HG03520 (cell line): Measurements from ENCODE around the gene USP6NL.
"Not testable (repeated sequence)": the region's sequence is repeated elsewhere in the genome, so short reads cannot be mapped to it uniquely, and the experiment has no call there.

Experiments
- ATAC-seq: cut with Tn5 transposase; IDR thresholded peaks from one replicate; pipeline ENCODE4 v1.9.1; 2021; ENCODE audit warnings: mild to moderate bottlenecking, moderate library complexity; ENCODE audit not compliant: unreplicated experiment

The USP6NL gene

DNA sequence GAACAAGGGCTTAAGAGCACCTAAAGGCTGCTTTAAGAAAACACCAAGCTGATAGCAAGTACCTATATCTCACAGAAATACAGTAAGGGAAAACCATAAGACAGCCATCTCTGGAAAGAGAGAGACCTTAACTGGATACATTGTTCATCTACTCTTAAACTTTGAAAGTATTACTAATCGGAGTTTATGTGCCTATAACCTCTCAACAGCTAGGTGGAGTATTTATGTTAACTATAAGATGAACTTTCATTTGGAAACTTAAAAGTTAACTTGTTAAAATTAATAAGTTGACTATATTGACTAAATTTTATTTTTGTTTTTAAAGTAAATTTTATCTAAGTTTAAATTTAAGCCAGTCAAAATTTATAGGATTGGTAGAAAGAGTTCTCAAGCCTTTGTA is 90.6 kb downstream of the USP6NL start:
- ATAC-seq: no peak

GRCh38 chr10:11517150-11517549 is 94.3 kb downstream of the USP6NL start:
- ATAC-seq: peak; percentile 64

DNA sequence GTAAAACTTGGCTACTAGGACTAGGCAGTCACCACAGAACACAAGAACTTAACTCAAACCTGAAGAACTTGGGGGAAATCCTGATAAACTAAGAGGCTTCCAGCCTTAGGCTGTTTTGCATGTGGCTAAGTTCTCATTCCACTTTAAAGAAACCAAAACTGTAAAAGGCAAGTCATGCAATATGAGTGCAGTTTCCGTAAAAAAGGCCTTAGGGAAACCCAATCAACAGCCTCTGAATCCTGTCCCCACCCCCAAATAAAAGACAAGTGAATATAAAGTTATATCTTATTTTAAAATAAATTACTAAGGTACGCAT is 95.1 kb downstream of the USP6NL start:
- ATAC-seq: no peak

- ATAC-seq: no peak
Observed at GRCh38 chr10:11515596-11516430, 95.6 kb downstream of the USP6NL start.

- ATAC-seq: no peak
Observed at GRCh38 chr10:11513727-11514126, 97.7 kb downstream of the USP6NL start.

DNA sequence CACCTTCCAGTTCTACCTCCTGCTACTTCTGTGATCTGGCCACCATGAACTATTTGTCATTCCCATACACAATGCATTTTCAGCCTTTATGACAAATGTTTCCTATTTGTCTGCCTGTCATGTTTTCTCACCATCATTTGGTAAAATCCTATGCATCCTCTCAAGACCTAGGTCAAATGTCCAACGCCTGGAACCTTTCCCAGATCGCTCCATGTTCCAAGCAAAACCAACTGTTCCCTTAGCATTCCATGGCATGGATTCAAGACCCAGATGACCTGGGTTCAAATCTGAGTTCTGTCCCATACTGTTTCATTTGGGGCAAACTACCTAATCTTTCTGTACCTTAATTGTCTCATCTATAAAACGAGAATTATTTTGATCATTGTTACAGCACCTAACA is 98.9 kb downstream of the USP6NL start:
- no peak for ATAC-seq

DNA sequence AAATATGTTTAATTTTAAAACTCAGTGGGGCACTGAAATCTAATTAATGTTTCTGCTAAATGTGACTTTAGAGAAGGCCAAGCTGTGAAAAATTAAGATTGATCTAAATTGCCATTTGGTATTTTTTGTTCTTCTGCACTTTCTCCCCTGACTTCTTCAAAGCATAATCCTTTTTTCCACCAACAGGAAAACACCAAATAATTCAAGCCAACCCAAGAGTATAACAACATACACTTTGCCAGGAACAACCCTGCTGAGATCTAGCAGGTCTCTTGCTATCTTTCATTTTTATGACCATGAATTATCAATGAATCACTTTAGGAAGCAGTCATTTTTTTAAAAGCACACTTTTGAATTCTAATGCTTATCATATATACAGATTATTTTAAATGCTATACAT is 100.1 kb downstream of the USP6NL start:
- ATAC-seq: no peak

DNA sequence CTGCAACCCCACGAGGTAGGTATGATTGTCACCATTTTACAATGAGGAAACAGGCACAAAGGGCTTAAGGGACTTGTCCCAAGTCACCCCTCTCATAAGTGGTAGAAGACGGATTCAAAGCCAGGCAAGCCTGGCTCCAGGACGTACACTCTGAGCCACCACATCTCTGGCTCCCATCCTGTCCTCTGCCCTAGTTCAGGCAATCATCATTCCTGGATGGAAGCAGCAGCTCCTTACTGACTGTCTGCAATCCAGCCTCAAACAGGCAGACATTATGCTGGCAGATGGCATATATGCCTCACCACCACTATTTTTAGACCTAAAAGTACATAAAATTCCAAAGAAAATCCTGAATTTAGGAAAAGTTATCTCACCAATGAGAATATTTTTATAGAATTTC is 100.7 kb downstream of the USP6NL start:
- no peak for ATAC-seq

GRCh38 chr10:11510281-11510680 is 101.2 kb downstream of the USP6NL start:
- ATAC-seq: no peak

DNA sequence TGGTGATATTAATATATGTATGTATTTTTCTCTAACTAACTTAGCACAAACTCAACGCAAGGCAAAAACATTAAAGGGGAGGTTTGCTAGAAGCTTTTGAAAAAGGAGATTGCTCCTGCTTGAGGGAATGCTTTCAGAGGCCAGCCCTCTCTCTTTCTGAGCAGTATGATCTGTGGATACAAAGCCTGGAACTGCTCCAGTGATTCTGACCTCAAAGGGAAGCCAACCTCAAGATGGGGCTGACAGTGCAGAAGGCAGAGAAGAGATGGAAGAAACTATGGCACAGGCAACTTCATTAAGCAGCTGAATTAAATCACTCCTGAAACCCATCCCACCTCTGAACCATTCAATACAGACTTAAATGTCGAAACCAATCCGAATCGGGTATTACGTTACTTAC is 102.4 kb downstream of the USP6NL start:
- ATAC-seq: no peak

GRCh38 chr10:11506247-11506789 is 105.1 kb downstream of the USP6NL start:
- ATAC-seq: no peak

DNA sequence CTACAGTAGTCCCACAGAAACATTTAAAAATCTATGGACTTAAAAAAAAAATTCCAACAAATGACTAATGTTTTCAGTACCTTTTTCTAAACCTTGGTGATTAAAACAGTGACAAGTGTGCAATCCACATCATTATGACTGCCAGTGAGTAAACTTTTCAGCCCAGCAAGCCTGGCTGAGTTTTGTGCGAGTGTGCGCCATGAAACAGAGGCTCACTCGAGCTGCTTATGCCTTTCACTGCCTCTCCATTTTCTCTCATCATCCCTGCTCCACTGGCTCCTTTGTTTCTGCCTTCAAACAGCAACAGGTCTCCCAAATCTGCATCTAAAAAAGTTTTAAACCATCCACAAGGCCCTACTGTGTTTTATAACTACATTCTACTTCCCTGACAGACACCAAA is 105.8 kb downstream of the USP6NL start:
- ATAC-seq: no peak

DNA sequence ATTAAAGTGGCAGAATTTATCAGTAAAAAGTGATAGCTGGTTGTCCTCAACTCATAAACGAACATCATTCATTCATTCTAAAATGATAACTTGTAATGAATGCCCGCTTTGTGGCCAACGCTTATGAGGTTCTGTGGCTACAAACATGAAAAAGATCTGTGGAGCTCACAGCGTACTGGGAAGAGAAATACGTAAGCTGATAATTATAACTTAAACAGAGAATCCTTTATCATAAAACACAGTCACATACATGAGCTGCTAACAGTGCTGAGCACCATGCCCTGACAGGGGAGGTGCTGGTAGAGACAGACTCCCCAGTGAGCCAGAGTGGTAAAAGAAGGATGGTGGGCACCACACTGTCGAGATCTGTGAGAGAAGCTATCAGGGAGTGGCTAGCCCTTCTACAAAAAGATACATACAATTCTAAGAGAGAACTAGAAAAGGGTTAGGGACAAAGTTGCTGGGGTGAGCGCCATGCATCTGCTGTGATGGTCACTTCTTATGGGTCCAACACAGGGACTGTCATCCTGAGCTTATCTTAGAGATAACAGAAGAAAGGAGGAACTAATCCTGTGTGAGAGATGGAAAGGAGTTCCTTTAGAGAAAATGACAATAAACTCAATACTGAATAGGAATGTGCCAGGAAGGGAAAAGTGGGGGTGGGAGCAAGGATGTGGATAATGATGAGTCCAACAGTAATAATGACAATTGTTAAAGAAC is 106.7 kb downstream of the USP6NL start:
- ATAC-seq: no peak

GRCh38 chr10:11501600-11501999 is 109.8 kb downstream of the USP6NL start:
- ATAC-seq: no peak

DNA sequence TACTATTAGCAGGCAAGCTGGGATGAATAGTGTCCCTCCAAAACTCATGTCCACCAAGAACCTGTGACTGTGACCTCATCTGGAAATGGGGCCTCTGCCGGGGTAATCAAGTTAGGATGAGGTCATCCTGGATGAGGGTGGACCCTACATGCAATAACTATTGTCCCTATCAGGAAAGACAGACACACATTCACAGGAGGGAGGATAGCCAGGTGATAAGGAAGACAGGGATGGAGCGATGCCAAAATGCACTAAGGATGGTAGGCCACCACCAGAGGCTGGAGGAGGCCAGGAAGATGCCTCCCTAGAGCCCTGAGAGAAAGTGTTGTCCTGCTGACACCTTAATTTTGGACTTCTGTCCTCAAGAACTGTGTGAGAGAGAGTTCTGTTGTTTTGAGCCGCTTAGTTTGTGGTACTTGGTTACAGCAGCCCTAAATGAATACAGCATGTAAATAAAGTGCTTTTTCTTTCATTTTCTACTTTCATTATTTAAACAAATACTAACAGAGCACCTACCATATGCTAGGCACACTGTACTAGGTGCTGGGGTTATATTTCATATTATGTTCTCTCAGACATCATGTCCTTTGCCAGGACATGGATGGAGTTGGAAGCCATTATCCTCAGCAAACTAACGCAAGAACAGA is 111.9 kb downstream of the USP6NL start:
- peak; percentile 64 for ATAC-seq

DNA sequence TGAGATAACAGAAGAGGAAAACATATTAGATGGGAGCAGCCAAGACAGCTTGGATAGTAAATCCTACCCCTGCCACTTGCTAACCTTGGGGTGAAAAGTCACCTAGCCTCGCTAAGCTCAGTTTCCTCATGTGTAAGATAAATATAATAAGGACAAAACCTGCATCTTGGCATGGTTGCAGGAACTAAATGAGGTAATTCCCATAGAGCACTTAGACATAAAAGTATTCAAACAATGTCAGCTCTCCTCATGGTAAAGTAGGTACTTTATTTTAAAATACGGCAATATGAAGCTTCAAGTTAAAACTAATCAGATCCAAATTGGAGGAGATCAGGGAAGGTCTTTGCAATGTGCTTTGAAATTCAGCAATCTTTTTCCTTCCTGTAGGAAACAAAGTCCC is 113.1 kb downstream of the USP6NL start:
- ATAC-seq: no peak

DNA sequence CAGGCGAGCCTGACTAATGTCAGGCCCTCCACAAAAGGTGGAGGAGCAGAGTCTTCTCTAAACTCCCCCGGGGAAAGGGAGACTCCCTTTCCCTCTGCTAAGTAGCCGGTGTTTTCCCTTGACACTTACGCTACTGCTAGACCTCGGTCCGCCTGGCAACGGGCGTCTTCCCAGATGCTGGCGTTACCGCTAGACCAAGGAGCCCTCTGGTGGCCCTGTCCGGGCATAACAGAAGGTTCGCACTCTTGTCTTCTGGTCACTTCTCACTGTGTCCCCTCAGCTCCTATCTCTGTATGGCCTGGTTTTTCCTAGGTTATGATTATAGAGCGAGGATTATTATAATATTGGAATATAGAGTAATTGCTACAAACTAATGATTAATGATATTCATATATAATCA is 116.5 kb downstream of the USP6NL start:
- ATAC-seq: not testable (repeated sequence)

- ATAC-seq: no peak
Observed at GRCh38 chr10:11493646-11494045, 117.8 kb downstream of the USP6NL start.

- ATAC-seq: no peak
Observed at GRCh38 chr10:11491087-11491486, 120.4 kb downstream of the USP6NL start.

DNA sequence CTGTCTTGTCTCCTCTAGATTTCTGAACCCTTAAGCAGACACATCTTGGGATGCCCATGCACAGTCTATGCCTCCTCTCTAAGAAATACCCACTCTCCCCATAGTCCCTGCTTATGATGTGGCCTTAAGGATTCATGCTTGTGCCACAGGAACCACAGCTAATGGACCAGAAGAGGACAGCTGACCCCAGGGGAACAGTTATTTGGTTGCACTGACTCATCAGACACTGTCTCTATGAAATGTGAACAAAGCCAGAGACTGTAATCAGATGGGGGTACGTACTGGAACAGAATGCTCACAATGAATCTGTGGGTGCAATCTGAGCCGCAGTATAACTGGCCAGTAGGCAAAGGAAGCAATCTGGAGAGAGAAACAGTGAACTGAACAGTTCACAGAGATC is 121.9 kb downstream of the USP6NL start:
- no peak for ATAC-seq

DNA sequence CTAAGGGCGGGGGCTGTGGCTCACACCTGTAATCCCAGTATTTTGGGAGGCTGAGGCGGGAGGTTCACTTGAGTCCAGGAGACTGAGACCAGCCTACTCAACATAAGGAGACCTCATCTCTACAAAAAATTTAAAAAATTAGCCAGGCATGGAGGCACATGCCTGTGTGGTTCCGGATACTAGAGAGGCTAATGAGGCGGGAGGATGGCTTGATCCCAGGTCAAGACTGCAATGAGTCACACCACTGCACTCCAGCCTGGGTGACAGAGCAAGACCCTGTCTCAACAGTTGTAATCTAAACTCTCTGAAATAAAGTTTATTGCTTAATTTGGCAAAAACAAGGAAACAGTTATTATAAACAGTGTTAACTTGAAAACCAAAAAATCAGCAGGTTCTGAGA is 123.3 kb downstream of the USP6NL start:
- ATAC-seq: no peak
